Right lobe of liver (tissue), 6 donors: ENCODE data around the gene AFAP1. TPM values are rescaled to one million over a fixed set of nuclear protein-coding genes. Genes with fewer than 3 reads are reported as not detected.

Experiments used
- ATAC-seq, 4 donors: fragments of 200-7000 bp; cut with Tn5 transposase; one replicate each; pipeline ENCODE4 v1.9.1; 2020; ENCODE audit warnings: mild to moderate bottlenecking in 4 of 4, moderate library complexity in 4 of 4
- DNase-seq, 3 donors: peaks; one replicate each; pipeline ENCODE4 v3.0.0-alpha.2; 2020
- H3K27ac ChIP-seq, 3 donors: fragments of 200-600 bp; one replicate each; pipeline ENCODE4 v1.8.0; 2022
- H3K27me3 ChIP-seq, 2 donors: fragments of 200-600 bp; one replicate each; pipeline ENCODE4 v1.8.0; 2022
- H3K36me3 ChIP-seq, 4 donors: fragments of 200-600 bp; sonication (generic) in 1 of 4; one replicate each; pipeline versions ENCODE4 v1.5.1 to v1.8.0; 2017 to 2022; ENCODE audit warnings: control low read depth in 1 of 4
- H3K4me1 ChIP-seq, 4 donors: fragments of 200-600 bp; sonication (generic) in 1 of 4; one replicate each; pipeline versions ENCODE4 v1.5.1 to v1.8.0; 2017 to 2022; ENCODE audit warnings: control low read depth in 1 of 4
- H3K4me3 ChIP-seq, 3 donors: fragments of 200-600 bp; one replicate each; pipeline ENCODE4 v1.8.0; 2022
- H3K9me3 ChIP-seq, 4 donors: fragments of 200-600 bp; sonication (generic) in 1 of 4; one replicate each; pipeline versions ENCODE4 v1.5.1 to v1.8.0; 2017 to 2022; ENCODE audit warnings: control low read depth in 1 of 4
- POLR2A ChIP-seq: fragments of 450-650 bp; IDR thresholded peaks from one replicate; pipeline ENCODE4 v1.6.1; 2017; ENCODE audit warnings: antibody characterized with exemption, mild to moderate bottlenecking
- WGBS: methylation state at CpG from one replicate; pipeline ENCODE4 v1.1.6; 2018; ENCODE audit warnings: low coverage, low lambda C conversion rate; ENCODE audit not compliant: insufficient coverage; ENCODE audit errors: missing lambda C conversion rate; 5-methylcytosine and 5-hydroxymethylcytosine counted together
- intact Hi-C, 2 donors: fragments of 100-400 bp; cut with DNase I; formaldehyde crosslinking; loops; one replicate each; pipeline versions ENCODE4 v1.11.2 to v1.14.1; 2022
- total RNA-seq, 6 experiments: library from RNA; depleted of rRNA in 2 of 6; stranded (reverse); fragments of >200 nt in 2 of 6; fragmentation: NEBNext Ultra II Directional in 3 of 6; extraction: Animal tissue kit (Norgen Biotek cat#: 25700) in 3 of 6; gene quantifications; one replicate each; pipeline versions ENCODE4 v1.1.0 to v1.2.4, GENCODE V29; 2016 to 2023
- TF ChIP-seq, protein P1 (sequence below), 4 donors: fragments of 200-600 bp in 3 of 4; fragments of 450-650 bp in 1 of 4; IDR thresholded peaks; one replicate each; pipeline versions ENCODE4 v1.5.1 to v1.8.0; 2016 to 2022; ENCODE audit warnings: antibody characterized with exemption in 4 of 4, mild to moderate bottlenecking in 2 of 4
- donor health status: DM: no; HTN: yes; CAD: no.
- donor health status: DM: no; HTN: no; CAD: no.
- donor health status: DM: no; HTN: no; CAD: no.
- donor health status: DM: no; HTN: yes; CAD: no.
- donor health status: DM: no; HTN: yes; CAD: no.

AFAP1 gene
- total RNA-seq, 6 experiments from 2014 or later: 0.95 to 3.1 (median 1.9) TPM

DNA sequence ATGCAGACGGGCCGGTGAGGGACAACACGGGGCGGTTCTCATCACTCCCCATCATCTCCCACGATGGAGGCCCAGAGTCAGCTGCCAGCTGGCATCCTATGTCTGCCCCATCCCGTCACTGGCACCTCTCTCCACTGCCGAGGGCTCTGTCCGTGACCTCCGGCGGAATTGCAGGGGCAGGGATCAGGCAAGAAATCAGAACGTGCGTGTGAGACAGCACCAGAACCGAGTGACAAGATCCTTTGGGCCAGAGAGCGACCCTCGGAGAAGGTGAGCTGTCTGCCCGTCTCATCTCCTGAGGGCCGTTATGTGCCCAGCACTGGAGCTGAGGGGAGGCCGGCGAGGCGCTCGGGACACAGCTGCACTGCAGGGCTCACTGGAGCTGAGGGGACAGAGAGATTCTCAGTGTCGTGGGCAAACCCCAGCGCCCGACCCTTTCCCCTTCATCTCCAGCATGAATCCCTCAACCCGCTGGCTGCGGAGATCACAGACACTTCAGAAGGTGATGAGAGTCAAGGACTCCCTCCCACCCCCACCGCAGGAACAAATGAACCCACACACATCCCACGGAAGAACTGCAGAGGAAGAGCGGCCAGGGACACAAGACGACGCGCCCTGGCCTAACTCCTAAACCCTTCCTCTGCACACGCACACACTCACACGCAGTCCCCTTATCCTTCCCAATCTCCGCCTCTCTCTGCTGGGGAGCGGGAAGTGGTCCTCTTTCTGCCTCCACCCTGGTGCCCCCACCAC is 128.7 kb downstream of the AFAP1 start:
- no peak for ATAC-seq
- no peak for DNase-seq
- no peaks in the 10 kb centered on the region for H3K36me3 ChIP-seq
- H3K4me3 ChIP-seq: no peak overlapping the region
- no peak overlapping the region for H3K27ac ChIP-seq
- TF ChIP-seq, protein P1, sequence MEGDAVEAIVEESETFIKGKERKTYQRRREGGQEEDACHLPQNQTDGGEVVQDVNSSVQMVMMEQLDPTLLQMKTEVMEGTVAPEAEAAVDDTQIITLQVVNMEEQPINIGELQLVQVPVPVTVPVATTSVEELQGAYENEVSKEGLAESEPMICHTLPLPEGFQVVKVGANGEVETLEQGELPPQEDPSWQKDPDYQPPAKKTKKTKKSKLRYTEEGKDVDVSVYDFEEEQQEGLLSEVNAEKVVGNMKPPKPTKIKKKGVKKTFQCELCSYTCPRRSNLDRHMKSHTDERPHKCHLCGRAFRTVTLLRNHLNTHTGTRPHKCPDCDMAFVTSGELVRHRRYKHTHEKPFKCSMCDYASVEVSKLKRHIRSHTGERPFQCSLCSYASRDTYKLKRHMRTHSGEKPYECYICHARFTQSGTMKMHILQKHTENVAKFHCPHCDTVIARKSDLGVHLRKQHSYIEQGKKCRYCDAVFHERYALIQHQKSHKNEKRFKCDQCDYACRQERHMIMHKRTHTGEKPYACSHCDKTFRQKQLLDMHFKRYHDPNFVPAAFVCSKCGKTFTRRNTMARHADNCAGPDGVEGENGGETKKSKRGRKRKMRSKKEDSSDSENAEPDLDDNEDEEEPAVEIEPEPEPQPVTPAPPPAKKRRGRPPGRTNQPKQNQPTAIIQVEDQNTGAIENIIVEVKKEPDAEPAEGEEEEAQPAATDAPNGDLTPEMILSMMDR (IDR thresholded peaks at IDR 0.05): no peak
- no peak for TF ChIP-seq POLR2A
- no peaks in the 10 kb centered on the region for H3K9me3 ChIP-seq
- H3K27me3 ChIP-seq: no peaks in the 10 kb centered on the region
- WGBS: 60% methylated on average over 6 of the region's 36 CpGs
- H3K4me1 ChIP-seq: peaks cover 0 to under 1% (median 0%) of the 10 kb centered on the region in 4 donors
- intact Hi-C loops: no loop called here

DNA sequence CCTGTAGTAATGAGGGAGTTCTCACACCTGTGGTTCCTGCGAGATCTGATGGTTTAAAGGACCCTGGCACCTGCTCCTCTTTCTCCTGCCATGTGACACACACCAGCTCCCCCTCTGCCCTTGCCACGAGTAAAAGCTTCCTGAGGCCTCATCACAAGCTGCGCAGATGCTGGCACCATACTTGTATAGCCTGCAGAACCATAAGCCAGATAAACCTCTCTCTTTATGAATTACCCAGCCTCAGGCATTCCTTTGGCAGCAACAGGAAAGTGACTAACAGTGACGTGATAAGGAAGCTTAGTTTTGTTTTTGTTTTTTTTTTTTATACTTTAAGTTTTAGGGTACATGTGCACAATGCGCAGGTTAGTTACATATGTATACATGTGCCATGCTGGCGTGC is 130.9 kb downstream of the AFAP1 start:
- Histone ChIP-seq H3K4me3 (no peak overlapping the region), H3K27me3 (no peaks in the 10 kb centered on the region), H3K4me1 (peaks cover 0 to 12% (median 4%) of the 10 kb centered on the region in 4 donors), H3K27ac (no peak overlapping the region), H3K36me3 (no peaks in the 10 kb centered on the region), H3K9me3 (no peaks in the 10 kb centered on the region)
- intact Hi-C loops: no loop called here
- WGBS: 67% methylated on average over 5 of the region's 6 CpGs
- no peak for ATAC-seq
- no peak for DNase-seq
- TF ChIP-seq POLR2A: no peak
- TF ChIP-seq, protein P1 (IDR thresholded peaks at IDR 0.05): no peak

DNA sequence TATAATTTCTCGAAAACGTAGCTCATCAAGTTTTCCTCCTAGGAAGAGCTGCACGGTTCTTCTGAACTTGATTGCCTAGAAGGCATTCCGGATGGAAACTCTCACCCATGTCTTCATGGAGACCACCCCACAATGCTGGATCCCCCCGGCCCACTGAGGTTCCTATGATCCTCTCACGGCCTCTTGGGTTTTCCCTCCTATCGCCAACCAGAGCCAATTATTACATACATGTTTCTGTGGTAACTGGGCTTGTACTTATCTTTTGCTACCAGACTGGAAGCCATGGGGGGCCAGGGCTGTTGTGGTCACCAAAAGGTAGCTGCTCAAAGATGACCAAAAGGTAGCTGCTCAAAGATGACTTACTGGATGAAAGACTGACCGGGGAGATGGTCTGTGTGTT is 131.5 kb downstream of the AFAP1 start:
- Histone ChIP-seq H3K4me1 (peaks cover 0 to 12% (median 4%) of the 10 kb centered on the region in 4 donors), H3K27ac (no peak overlapping the region), H3K4me3 (no peak overlapping the region), H3K36me3 (no peaks in the 10 kb centered on the region), H3K9me3 (no peaks in the 10 kb centered on the region), H3K27me3 (no peaks in the 10 kb centered on the region)
- TF ChIP-seq POLR2A: no peak
- TF ChIP-seq, protein P1 (IDR thresholded peaks at IDR 0.05): no peak
- WGBS: 98% methylated on average over 8 of the region's 8 CpGs
- intact Hi-C loops: no loop called here
- ATAC-seq: no peak
- no peak for DNase-seq

DNA sequence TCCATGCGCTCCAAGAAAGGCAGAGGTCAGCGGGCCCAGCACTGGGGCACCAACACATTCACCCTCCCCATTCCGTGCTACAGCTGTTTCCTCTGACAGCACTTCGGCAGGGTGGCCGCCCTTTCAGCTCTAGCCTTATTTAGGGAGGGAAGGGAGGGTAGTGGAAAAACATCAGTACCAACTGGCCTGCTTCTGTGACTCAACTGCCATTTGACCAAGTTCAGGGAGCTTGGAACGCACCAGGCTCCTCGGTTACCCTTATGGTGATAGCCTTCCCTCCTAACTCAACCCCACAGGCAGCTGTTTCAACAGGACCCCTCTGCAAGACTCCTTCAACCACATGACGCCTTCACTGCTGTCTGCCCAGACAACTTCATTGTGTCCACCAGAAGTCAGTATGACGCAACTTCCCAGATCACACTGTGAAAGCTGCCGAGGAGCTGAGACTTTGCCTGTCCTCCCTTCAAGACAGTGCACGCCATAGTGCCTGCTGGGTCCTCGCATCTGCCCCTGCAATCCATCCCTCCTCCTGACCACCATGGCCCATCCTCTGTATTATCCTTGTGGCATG is 132.2 kb downstream of the AFAP1 start:
- intact Hi-C loops: no loop called here
- DNase-seq (no peak), ATAC-seq (no peak)
- TF ChIP-seq, protein P1 (IDR thresholded peaks at IDR 0.05): no peak
- TF ChIP-seq POLR2A: no peak
- Histone ChIP-seq H3K9me3 (no peaks in the 10 kb centered on the region), H3K27ac (peak overlapping the region in 2 of 3 donors; percentile 31 to 37), H3K36me3 (no peaks in the 10 kb centered on the region), H3K4me1 (peaks cover 0 to 12% (median 4%) of the 10 kb centered on the region in 4 donors), H3K4me3 (no peak overlapping the region), H3K27me3 (no peaks in the 10 kb centered on the region)
- 82% methylated on average over 10 of the region's 12 CpGs for WGBS
